ENCODE measurements around the gene SHC3. TPM values are rescaled to one million over a fixed set of nuclear protein-coding genes. Genes with fewer than 3 reads are reported as not detected.

SHC3 gene
- total RNA-seq, 1 experiment from 2014 or later: 1.8 TPM

- no peak overlapping the region for H4K5ac ChIP-seq (ENCODE audit: insufficient read length, low read depth, low read length)
- H3K4me1 Mint-ChIP-seq: peaks cover 11% of the 10 kb centered on the region in 2 experiments; a peak in 3 of 4 replicates
- no peaks in the 10 kb centered on the region for H3K79me2 ChIP-seq (ENCODE audit: insufficient read depth, low read length)
- WGBS (ENCODE audit: extremely low coverage, insufficient read length, low lambda C conversion rate): no CpG with 5 or more reads among the region's 7 CpGs
- no peaks in the 10 kb centered on the region for H3K27me3 ChIP-seq (ENCODE audit: insufficient read depth, low read length)
- H3K4me2 ChIP-seq (ENCODE audit: insufficient read depth, insufficient read length, low read length): no peak overlapping the region
- no peak overlapping the region for H4K91ac ChIP-seq (ENCODE audit: insufficient read length, low read depth, low read length)
- TF ChIP-seq, protein P1, sequence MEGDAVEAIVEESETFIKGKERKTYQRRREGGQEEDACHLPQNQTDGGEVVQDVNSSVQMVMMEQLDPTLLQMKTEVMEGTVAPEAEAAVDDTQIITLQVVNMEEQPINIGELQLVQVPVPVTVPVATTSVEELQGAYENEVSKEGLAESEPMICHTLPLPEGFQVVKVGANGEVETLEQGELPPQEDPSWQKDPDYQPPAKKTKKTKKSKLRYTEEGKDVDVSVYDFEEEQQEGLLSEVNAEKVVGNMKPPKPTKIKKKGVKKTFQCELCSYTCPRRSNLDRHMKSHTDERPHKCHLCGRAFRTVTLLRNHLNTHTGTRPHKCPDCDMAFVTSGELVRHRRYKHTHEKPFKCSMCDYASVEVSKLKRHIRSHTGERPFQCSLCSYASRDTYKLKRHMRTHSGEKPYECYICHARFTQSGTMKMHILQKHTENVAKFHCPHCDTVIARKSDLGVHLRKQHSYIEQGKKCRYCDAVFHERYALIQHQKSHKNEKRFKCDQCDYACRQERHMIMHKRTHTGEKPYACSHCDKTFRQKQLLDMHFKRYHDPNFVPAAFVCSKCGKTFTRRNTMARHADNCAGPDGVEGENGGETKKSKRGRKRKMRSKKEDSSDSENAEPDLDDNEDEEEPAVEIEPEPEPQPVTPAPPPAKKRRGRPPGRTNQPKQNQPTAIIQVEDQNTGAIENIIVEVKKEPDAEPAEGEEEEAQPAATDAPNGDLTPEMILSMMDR (conservative IDR thresholded peaks at IDR 0.05): no peak
- H2BK20ac ChIP-seq (ENCODE audit: low read depth, low read length, poor library complexity, severe bottlenecking): no peak overlapping the region
- peaks cover 3 to 5% of the 10 kb centered on the region in 2 experiments for H3K9me3 Mint-ChIP-seq
- no peak overlapping the region for H3K18ac ChIP-seq (ENCODE audit: insufficient read length, low read depth, low read length)
- H2BK120ac ChIP-seq (ENCODE audit: low read depth, low read length, poor library complexity, severe bottlenecking): no peak overlapping the region
- no peak for DNase-seq
- H3K27me3 Mint-ChIP-seq (ENCODE audit: low read depth): no peaks in the 10 kb centered on the region
- H3K9ac ChIP-seq (ENCODE audit: extremely low read depth, insufficient read length, low read length): no peak overlapping the region
- no peak overlapping the region for H3K4me3 Mint-ChIP-seq
- no peak overlapping the region for H3T11ph ChIP-seq (ENCODE audit: low read length)
- H2BK12ac ChIP-seq (ENCODE audit: insufficient read length, low read depth, low read length): no peak overlapping the region
- H2BK15ac ChIP-seq (ENCODE audit: low read depth, low read length): no peak overlapping the region
- no peaks in the 10 kb centered on the region for H3K79me1 ChIP-seq (ENCODE audit: insufficient read depth, low read depth, low read length, poor library complexity, severe bottlenecking)
- no peak overlapping the region for H2AFZ ChIP-seq (ENCODE audit: low read length)
- H3K27ac Mint-ChIP-seq: no peak overlapping the region
- H3K56ac ChIP-seq (ENCODE audit: insufficient read length, low read depth, low read length): no peak overlapping the region
- no peak overlapping the region for H3K14ac ChIP-seq (ENCODE audit: insufficient read depth, low read length)
- H3K4me1 ChIP-seq (ENCODE audit: insufficient read depth, low read length): no peaks in the 10 kb centered on the region
- no peak overlapping the region for H2BK5ac ChIP-seq (ENCODE audit: insufficient read length, low read length)
- H4K8ac ChIP-seq (replicated peaks; ENCODE audit: insufficient read length, low read depth, low read length): no peak overlapping the region
- H3K9me3 ChIP-seq (ENCODE audit: control insufficient read depth, low read depth, low read length): no peaks in the 10 kb centered on the region
- no peak overlapping the region for H3K4ac ChIP-seq (ENCODE audit: low read depth, low read length)
- H3K36me3 Mint-ChIP-seq (ENCODE audit: insufficient read depth in 1 of 3, low read depth in 3 of 3): peaks cover 0 to 3% (median 0%) of the 10 kb centered on the region in 3 experiments; a peak in 1 of 7 replicates
- no peak overlapping the region for H3K23ac ChIP-seq (ENCODE audit: insufficient read length, low read depth, low read length)
- no peaks in the 10 kb centered on the region for H4K20me1 ChIP-seq (ENCODE audit: control insufficient read depth, insufficient read depth, insufficient read length)
- no peak overlapping the region for H3K27ac ChIP-seq (ENCODE audit: insufficient read length, low read depth, low read length)
- no peaks in the 10 kb centered on the region for H3K23me2 ChIP-seq (ENCODE audit: insufficient read length, low read depth, low read length, poor library complexity, severe bottlenecking)
- H2AK5ac ChIP-seq (ENCODE audit: insufficient read length, low read length): no peak overlapping the region
Measured at GRCh38 chr9:89014153-89014552, 164.5 kb downstream of the SHC3 start.

Measured in H9 (cell line).